ENCODE results near the gene SLC2A13.
A peak's percentile ranks its signal among the peaks of the same experiment; 100 is the strongest.

SLC2A13 gene

GRCh38 chr12:40000884-40001283 lies 105.0 kb downstream of the SLC2A13 start:
- FAIRE-seq (no peak), DNase-seq (ENCODE audit: low spot score) (no peak)

- DNase-seq (ENCODE audit: low spot score) (no peak), FAIRE-seq (no peak)
Observed at GRCh38 chr12:39993268-39993667, 112.6 kb downstream of the SLC2A13 start.

GRCh38 chr12:39990122-39991101 lies 115.5 kb downstream of the SLC2A13 start:
- FAIRE-seq (no peak), DNase-seq (ENCODE audit: low spot score) (no peak)

GRCh38 chr12:39989501-39989900 lies 116.4 kb downstream of the SLC2A13 start:
- DNase-seq (ENCODE audit: low spot score): no peak
- no peak for FAIRE-seq

GRCh38 chr12:39988574-39988973 lies 117.3 kb downstream of the SLC2A13 start:
- FAIRE-seq (no peak), DNase-seq (ENCODE audit: low spot score) (no peak)

GRCh38 chr12:39986674-39987073 lies 119.2 kb downstream of the SLC2A13 start:
- FAIRE-seq (no peak), DNase-seq (ENCODE audit: low spot score) (no peak)

GRCh38 chr12:39984670-39985069 lies 121.2 kb downstream of the SLC2A13 start:
- DNase-seq (ENCODE audit: low spot score) (no peak), FAIRE-seq (no peak)

GRCh38 chr12:39975374-39975918 lies 130.4 kb downstream of the SLC2A13 start:
- no peak for FAIRE-seq

GRCh38 chr12:39972119-39972518 lies 133.8 kb downstream of the SLC2A13 start:
- no peak for FAIRE-seq
- no peak for DNase-seq (ENCODE audit: low spot score)

More at GRCh38 chr12:39975374-39975918, 130.4 kb downstream of the SLC2A13 start:
- DNase-seq (ENCODE audit: low spot score): no peak

- no peak for FAIRE-seq
- no peak for DNase-seq (ENCODE audit: low spot score)
Observed at GRCh38 chr12:39971348-39971747, 134.5 kb downstream of the SLC2A13 start.

GRCh38 chr12:39966721-39967120 lies 139.2 kb downstream of the SLC2A13 start:
- no peak for DNase-seq (ENCODE audit: low spot score)
- FAIRE-seq: no peak

- DNase-seq (ENCODE audit: low spot score) (no peak), FAIRE-seq (peak; percentile 65)
Observed at GRCh38 chr12:39966256-39966655, 139.6 kb downstream of the SLC2A13 start.

GRCh38 chr12:39959467-39959866 lies 146.4 kb downstream of the SLC2A13 start:
- no peak for DNase-seq (ENCODE audit: low spot score)
- FAIRE-seq: no peak

GRCh38 chr12:39959031-39959430 lies 146.8 kb downstream of the SLC2A13 start:
- FAIRE-seq (no peak), DNase-seq (ENCODE audit: low spot score) (no peak)

GRCh38 chr12:39958377-39958776 lies 147.5 kb downstream of the SLC2A13 start:
- DNase-seq (ENCODE audit: low spot score) (no peak), FAIRE-seq (no peak)

- no peak for FAIRE-seq
- DNase-seq (ENCODE audit: low spot score): no peak
Observed at GRCh38 chr12:39956725-39957124, 149.2 kb downstream of the SLC2A13 start.

- DNase-seq (ENCODE audit: low spot score) (no peak), FAIRE-seq (no peak)
Observed at GRCh38 chr12:39946361-39947280, 159.3 kb downstream of the SLC2A13 start.

GRCh38 chr12:39937119-39937518 lies 168.8 kb downstream of the SLC2A13 start:
- FAIRE-seq: no peak
- no peak for DNase-seq (ENCODE audit: low spot score)

GRCh38 chr12:39935839-39936238 lies 170.0 kb downstream of the SLC2A13 start:
- DNase-seq (ENCODE audit: low spot score) (no peak), FAIRE-seq (no peak)

- peak; percentile 6 for DNase-seq (ENCODE audit: low spot score)
- FAIRE-seq: no peak
Observed at GRCh38 chr12:39935275-39935674, 170.6 kb downstream of the SLC2A13 start.

GRCh38 chr12:39931857-39932256 lies 174.0 kb downstream of the SLC2A13 start:
- no peak for FAIRE-seq
- DNase-seq (ENCODE audit: low spot score): no peak

GRCh38 chr12:39931231-39931630 lies 174.7 kb downstream of the SLC2A13 start:
- no peak for FAIRE-seq
- no peak for DNase-seq (ENCODE audit: low spot score)

Measured in RCC 7860 (cell line).